H9 (cell line): ENCODE results near the gene EPAS1. TPM values are rescaled to one million over a fixed set of nuclear protein-coding genes. Genes with fewer than 3 reads are reported as not detected.

Experiments
- DNase-seq: peaks from one replicate; pipeline ENCODE4 v3.0.0-alpha.2; 2017
- H2AFZ ChIP-seq: one replicate; pipeline ENCODE4 v1.6.1; 2013; ENCODE audit warnings: mild to moderate bottlenecking, low read length, control low read depth, moderate library complexity
- H2AK5ac ChIP-seq: 2 replicates; pipeline ENCODE4 v1.6.1; 2013; ENCODE audit warnings: low read length, control low read depth, mixed read lengths; ENCODE audit not compliant: insufficient read length
- H2BK120ac ChIP-seq: one replicate; pipeline ENCODE4 v1.6.1; 2013; ENCODE audit warnings: low read depth, mild to moderate bottlenecking, low read length, control low read depth, inconsistent platforms; ENCODE audit not compliant: poor library complexity, severe bottlenecking
- H2BK12ac ChIP-seq: 2 replicates; pipeline ENCODE4 v1.6.1; 2013; ENCODE audit warnings: low read length, control low read depth, mixed read lengths, low read depth; ENCODE audit not compliant: insufficient read length
- H2BK15ac ChIP-seq: 2 replicates; pipeline ENCODE4 v1.6.1; 2013; ENCODE audit warnings: low read depth, low read length, control low read depth
- H2BK20ac ChIP-seq: one replicate; pipeline ENCODE4 v1.6.1; 2013; ENCODE audit warnings: low read depth, mild to moderate bottlenecking, low read length, control low read depth, inconsistent platforms; ENCODE audit not compliant: poor library complexity, severe bottlenecking
- H2BK5ac ChIP-seq: 2 replicates; pipeline ENCODE4 v1.6.1; 2013; ENCODE audit warnings: low read length, control low read depth, mixed read lengths; ENCODE audit not compliant: insufficient read length
- H3K14ac ChIP-seq: 2 replicates; pipeline ENCODE4 v1.6.1; 2013; ENCODE audit warnings: low read length, control low read depth; ENCODE audit not compliant: insufficient read depth
- H3K18ac ChIP-seq: 2 replicates; pipeline ENCODE4 v1.6.1; 2013; ENCODE audit warnings: low read depth, mild to moderate bottlenecking, mixed read lengths, low read length, control low read depth; ENCODE audit not compliant: insufficient read length
- H3K23ac ChIP-seq: 2 replicates; pipeline ENCODE4 v1.6.1; 2013; ENCODE audit warnings: low read length, control low read depth, mixed read lengths, low read depth; ENCODE audit not compliant: insufficient read length
- H3K23me2 ChIP-seq: 2 replicates; pipeline ENCODE4 v1.6.1; 2013; ENCODE audit warnings: low read depth, mild to moderate bottlenecking, mixed read lengths, low read length, control low read depth; ENCODE audit not compliant: insufficient read length, poor library complexity, severe bottlenecking
- H3K27ac ChIP-seq: 2 replicates; pipeline ENCODE4 v1.5.1; 2013; ENCODE audit warnings: low read length, control low read depth, mixed read lengths, low read depth; ENCODE audit not compliant: insufficient read length
- H3K27me3 ChIP-seq: 2 replicates; pipeline ENCODE4 v1.6.1; 2013; ENCODE audit warnings: low read length, control low read depth, inconsistent platforms; ENCODE audit not compliant: insufficient read depth
- H3K4ac ChIP-seq: 2 replicates; pipeline ENCODE4 v1.6.1; 2013; ENCODE audit warnings: low read depth, mild to moderate bottlenecking, control low read depth, inconsistent platforms, low read length, moderate library complexity
- H3K4me1 ChIP-seq: 2 replicates; pipeline ENCODE4 v1.6.1; 2013; ENCODE audit warnings: low read length, control low read depth, inconsistent platforms; ENCODE audit not compliant: insufficient read depth
- H3K4me2 ChIP-seq: 2 replicates; pipeline ENCODE4 v1.6.1; 2013; ENCODE audit warnings: low read length, control low read depth, mixed read lengths; ENCODE audit not compliant: insufficient read length, insufficient read depth
- H3K56ac ChIP-seq: 2 replicates; pipeline ENCODE4 v1.6.1; 2013; ENCODE audit warnings: low read depth, mild to moderate bottlenecking, mixed read lengths, low read length, control low read depth; ENCODE audit not compliant: insufficient read length
- H3K79me1 ChIP-seq: 2 replicates; pipeline ENCODE4 v1.6.1; 2013; ENCODE audit warnings: low read depth, mild to moderate bottlenecking, moderate library complexity, low read length, control low read depth, inconsistent platforms; ENCODE audit not compliant: insufficient read depth, poor library complexity, severe bottlenecking
- H3K79me2 ChIP-seq: 2 replicates; pipeline ENCODE4 v1.6.1; 2013; ENCODE audit warnings: low read length, control low read depth, inconsistent platforms; ENCODE audit not compliant: insufficient read depth
- H3K9ac ChIP-seq: 2 replicates; pipeline ENCODE4 v1.6.1; 2013; ENCODE audit warnings: low read length, control low read depth, mixed read lengths; ENCODE audit not compliant: insufficient read length; ENCODE audit errors: extremely low read depth
- H3K9me3 ChIP-seq: one replicate; pipeline ENCODE4 v1.6.1; 2013; ENCODE audit warnings: low read depth, low read length, inconsistent platforms; ENCODE audit not compliant: control insufficient read depth
- H3T11ph ChIP-seq: one replicate; pipeline ENCODE4 v1.6.1; 2013; ENCODE audit warnings: mild to moderate bottlenecking, low read length, control low read depth, inconsistent platforms
- H4K20me1 ChIP-seq: one replicate; pipeline ENCODE4 v1.6.1; 2013; ENCODE audit not compliant: control insufficient read depth, insufficient read length, insufficient read depth
- H4K5ac ChIP-seq: 2 replicates; pipeline ENCODE4 v1.6.1; 2013; ENCODE audit warnings: low read depth, mild to moderate bottlenecking, mixed read lengths, low read length, control low read depth; ENCODE audit not compliant: insufficient read length
- H4K8ac ChIP-seq: replicated peaks from 2 replicates; pipeline ENCODE4 v1.6.1; 2013; ENCODE audit warnings: low read length, control low read depth, mixed read lengths, low read depth; ENCODE audit not compliant: insufficient read length
- H4K91ac ChIP-seq: 2 replicates; pipeline ENCODE4 v1.6.1; 2013; ENCODE audit warnings: low read depth, mild to moderate bottlenecking, moderate library complexity, mixed read lengths, low read length, control low read depth; ENCODE audit not compliant: insufficient read length
- H3K27ac Mint-ChIP-seq, 3 experiments: 2 replicates in 2 of 3; 3 replicates in 1 of 3; pipeline ENCODE4 v1.8.0; 2020 to 2021; ENCODE audit warnings: mixed read lengths in 3 of 3, mild to moderate bottlenecking in 1 of 3, moderate library complexity in 1 of 3
- H3K27me3 Mint-ChIP-seq: 2 replicates; pipeline ENCODE4 v1.8.0; 2021; ENCODE audit warnings: low read depth, mild to moderate bottlenecking, moderate library complexity, mixed read lengths
- H3K36me3 Mint-ChIP-seq, 3 experiments: 2 replicates in 2 of 3; 3 replicates in 1 of 3; pipeline ENCODE4 v1.8.0; 2020 to 2021; ENCODE audit warnings: low read depth in 3 of 3, mixed read lengths in 3 of 3; ENCODE audit not compliant: insufficient read depth in 1 of 3
- H3K4me1 Mint-ChIP-seq, 2 experiments: 2 replicates each; pipeline ENCODE4 v1.8.0; 2020; ENCODE audit warnings: mixed read lengths in 2 of 2
- H3K4me3 Mint-ChIP-seq, 2 experiments: 2 replicates in 1 of 2; 3 replicates in 1 of 2; pipeline ENCODE4 v1.8.0; 2020 to 2021; ENCODE audit warnings: mild to moderate bottlenecking in 2 of 2, mixed read lengths in 2 of 2, moderate library complexity in 1 of 2
- H3K9me3 Mint-ChIP-seq, 2 experiments: 2 replicates in 1 of 2; 3 replicates in 1 of 2; pipeline ENCODE4 v1.8.0; 2020; ENCODE audit warnings: mild to moderate bottlenecking in 2 of 2, mixed read lengths in 2 of 2, moderate library complexity in 1 of 2
- WGBS: extraction: QIAGEN DNeasy Blood & Tissue Kit; methylation state at CpG from one replicate; pipeline ENCODE4 v1.1.7; 2013; ENCODE audit warnings: missing lambda C conversion rate, low lambda C conversion rate, mixed read lengths; ENCODE audit not compliant: insufficient read length; ENCODE audit errors: extremely low coverage; 5-methylcytosine and 5-hydroxymethylcytosine counted together
- total RNA-seq: library from RNA; stranded (reverse); gene quantifications from 2 replicates; pipeline ENCODE4 v1.2.1, GENCODE V29; 2021
- TF ChIP-seq, protein P1 (sequence below): fragments of 200-600 bp; sonication (generic); conservative IDR thresholded peaks from 3 replicates; pipeline ENCODE4 v1.8.0; 2021; ENCODE audit warnings: antibody characterized with exemption, mild to moderate bottlenecking

Gene EPAS1
- total RNA-seq, 1 experiment from 2014 or later, result 1.1 TPM

DNA sequence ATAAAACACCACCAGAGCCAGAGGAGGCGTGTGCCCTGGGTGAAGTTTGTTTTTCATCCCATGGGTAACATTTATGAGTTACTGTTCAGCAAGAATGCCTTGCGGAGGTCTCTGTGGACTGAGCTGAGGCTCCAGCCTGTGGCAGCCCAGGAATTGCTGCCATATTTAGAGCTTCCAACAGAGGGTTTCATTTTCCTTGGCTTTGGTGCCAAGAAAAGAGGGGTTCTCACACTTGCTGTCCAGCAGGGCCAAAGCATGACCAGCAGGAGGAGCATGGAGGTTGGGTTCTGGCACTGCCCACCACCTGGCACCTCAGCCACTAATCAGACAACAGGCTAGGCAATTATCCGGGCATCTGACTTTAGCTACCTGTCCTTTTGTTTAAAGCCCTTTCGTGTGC, 36.7 kb downstream of the EPAS1 start:
- no peak overlapping the region for H4K91ac ChIP-seq
- H4K8ac ChIP-seq, result no peak overlapping the region
- H3K4me1 ChIP-seq, result peaks cover 10% of the 10 kb centered on the region; the same call in 1 of the 2 replicates
- DNase-seq, result no peak
- H4K5ac ChIP-seq, result no peak overlapping the region
- no peaks in the 10 kb centered on the region for H3K79me2 ChIP-seq
- no peak overlapping the region for H2BK120ac ChIP-seq
- no peak overlapping the region for H3T11ph ChIP-seq
- no peak overlapping the region for H3K18ac ChIP-seq
- H3K9me3 ChIP-seq, result no peaks in the 10 kb centered on the region
- H2BK12ac ChIP-seq, result no peak overlapping the region
- no peaks in the 10 kb centered on the region for H3K36me3 Mint-ChIP-seq
- peaks cover 31% of the 10 kb centered on the region for H3K27me3 Mint-ChIP-seq
- H2BK5ac ChIP-seq, result no peak overlapping the region
- H3K23me2 ChIP-seq, result no peaks in the 10 kb centered on the region
- TF ChIP-seq, protein P1, sequence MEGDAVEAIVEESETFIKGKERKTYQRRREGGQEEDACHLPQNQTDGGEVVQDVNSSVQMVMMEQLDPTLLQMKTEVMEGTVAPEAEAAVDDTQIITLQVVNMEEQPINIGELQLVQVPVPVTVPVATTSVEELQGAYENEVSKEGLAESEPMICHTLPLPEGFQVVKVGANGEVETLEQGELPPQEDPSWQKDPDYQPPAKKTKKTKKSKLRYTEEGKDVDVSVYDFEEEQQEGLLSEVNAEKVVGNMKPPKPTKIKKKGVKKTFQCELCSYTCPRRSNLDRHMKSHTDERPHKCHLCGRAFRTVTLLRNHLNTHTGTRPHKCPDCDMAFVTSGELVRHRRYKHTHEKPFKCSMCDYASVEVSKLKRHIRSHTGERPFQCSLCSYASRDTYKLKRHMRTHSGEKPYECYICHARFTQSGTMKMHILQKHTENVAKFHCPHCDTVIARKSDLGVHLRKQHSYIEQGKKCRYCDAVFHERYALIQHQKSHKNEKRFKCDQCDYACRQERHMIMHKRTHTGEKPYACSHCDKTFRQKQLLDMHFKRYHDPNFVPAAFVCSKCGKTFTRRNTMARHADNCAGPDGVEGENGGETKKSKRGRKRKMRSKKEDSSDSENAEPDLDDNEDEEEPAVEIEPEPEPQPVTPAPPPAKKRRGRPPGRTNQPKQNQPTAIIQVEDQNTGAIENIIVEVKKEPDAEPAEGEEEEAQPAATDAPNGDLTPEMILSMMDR, result peak; percentile 38; the same call in 2 of the 3 replicates
- no peaks in the 10 kb centered on the region; the same call in 1 of the 2 replicates for H3K27me3 ChIP-seq
- no peak overlapping the region for H2BK15ac ChIP-seq
- no CpG with 5 or more reads among the region's 4 CpGs for WGBS
- H2BK20ac ChIP-seq, result no peak overlapping the region
- H3K27ac ChIP-seq, result no peak overlapping the region
- H3K79me1 ChIP-seq, result no peaks in the 10 kb centered on the region
- H2AFZ ChIP-seq, result no peak overlapping the region
- H3K4me3 Mint-ChIP-seq, result no peak overlapping the region
- H3K9ac ChIP-seq, result no peak overlapping the region
- H4K20me1 ChIP-seq, result no peaks in the 10 kb centered on the region
- H3K4me1 Mint-ChIP-seq, result peaks cover 35 to 39% of the 10 kb centered on the region in 2 experiments
- H2AK5ac ChIP-seq, result no peak overlapping the region
- H3K9me3 Mint-ChIP-seq, result no peaks in the 10 kb centered on the region
- no peak overlapping the region for H3K4me2 ChIP-seq
- H3K4ac ChIP-seq, result no peak overlapping the region
- H3K14ac ChIP-seq, result no peak overlapping the region
- no peak overlapping the region for H3K56ac ChIP-seq
- H3K23ac ChIP-seq, result no peak overlapping the region
- no peak overlapping the region for H3K27ac Mint-ChIP-seq
